GM18858 (cell line): ENCODE measurements around the gene JAKMIP2.
"Not testable (repeated sequence)": the region's sequence is repeated elsewhere in the genome, so short reads cannot be mapped to it uniquely, and the experiment has no call there.

Experiments used
- ATAC-seq: cut with Tn5 transposase; IDR thresholded peaks from one replicate; pipeline ENCODE4 v1.9.1; 2021; ENCODE audit not compliant: unreplicated experiment

Gene JAKMIP2

DNA sequence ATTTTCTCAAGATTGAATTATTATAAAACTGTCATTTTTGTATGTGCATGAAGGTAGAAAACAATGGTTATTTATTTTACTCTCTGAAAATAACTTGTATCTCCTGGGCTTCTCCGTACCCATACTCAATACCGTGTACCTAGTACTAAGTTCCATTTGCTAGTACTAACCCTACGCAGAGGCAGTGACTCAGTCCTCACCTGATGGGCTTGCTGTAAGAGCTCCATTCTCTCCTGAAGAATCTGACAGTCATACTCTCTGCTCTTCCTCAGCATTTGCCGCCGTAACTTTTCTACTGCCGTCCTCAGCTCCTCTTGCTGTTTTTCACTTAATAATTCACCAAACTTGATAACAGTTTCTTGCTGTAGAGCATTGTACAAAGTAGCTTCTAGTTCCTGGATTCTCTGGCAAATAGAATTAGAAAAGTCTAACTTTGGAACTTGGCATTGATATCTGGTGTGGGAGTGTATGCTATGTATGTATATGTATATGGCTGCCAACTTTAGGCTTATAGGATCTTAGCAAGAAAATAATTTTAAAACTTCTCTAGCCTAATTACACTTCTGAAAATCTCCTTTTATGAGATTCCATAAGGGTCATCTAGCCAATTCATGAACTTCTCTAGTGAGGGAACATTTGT lies 164.7 kb downstream of the JAKMIP2 start:
- no peak for ATAC-seq

DNA sequence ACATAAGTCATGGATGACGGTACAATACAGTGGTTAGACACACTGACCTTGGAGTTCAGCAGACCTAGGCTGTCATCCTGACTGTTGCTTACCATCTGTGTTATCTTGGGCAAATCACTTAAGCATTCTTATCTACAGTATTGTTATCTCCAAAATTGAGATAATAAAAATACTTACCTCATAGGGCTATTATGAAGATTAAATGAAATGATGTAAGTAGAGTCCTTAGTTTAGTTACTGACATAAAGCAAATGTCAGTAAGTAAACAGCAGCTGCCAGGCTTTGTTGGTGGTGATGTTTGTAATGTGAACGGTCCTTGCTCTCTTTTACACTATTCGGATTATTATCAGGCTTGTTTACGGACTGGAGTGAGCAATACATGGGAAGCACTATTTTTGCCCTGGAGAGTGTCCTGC lies 165.3 kb downstream of the JAKMIP2 start:
- ATAC-seq, result no peak

DNA sequence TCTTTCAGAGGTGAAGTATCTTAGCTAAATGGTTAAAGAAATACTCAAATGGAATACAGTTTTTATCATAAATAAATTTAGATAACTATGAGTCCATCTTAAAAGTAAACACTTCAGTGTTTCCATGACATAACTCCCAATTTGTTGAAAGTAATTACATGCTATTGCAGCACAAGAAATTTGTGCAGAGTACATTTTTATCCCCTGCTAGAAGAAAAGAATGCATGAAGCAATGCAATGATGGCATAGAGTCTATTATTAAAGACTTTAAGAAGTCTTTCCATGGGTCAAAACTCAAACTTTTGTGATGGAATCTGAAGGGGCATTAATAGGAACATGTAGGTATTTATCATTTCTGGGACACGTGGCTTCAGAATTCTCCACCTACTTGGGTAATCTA lies 166.1 kb downstream of the JAKMIP2 start:
- ATAC-seq, result no peak

DNA sequence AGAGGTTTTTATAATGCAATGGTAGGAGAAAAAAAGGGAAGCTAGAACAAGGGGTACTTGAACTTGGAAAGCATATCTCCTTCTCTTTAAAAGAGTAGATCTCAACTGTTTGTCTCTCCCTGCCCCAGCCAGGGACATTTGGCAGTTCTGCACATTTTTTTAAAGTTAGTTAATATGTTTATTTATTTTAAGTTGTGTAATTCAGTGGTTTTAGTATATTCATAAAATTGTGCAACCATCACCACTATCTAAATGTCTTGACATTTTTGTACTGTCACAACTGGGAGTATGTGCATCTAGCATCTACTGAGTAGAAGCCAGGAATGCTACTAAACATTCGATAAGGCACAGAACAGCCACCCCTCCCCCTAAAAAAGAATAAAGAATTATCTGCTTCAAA lies 169.2 kb downstream of the JAKMIP2 start:
- no peak for ATAC-seq

DNA sequence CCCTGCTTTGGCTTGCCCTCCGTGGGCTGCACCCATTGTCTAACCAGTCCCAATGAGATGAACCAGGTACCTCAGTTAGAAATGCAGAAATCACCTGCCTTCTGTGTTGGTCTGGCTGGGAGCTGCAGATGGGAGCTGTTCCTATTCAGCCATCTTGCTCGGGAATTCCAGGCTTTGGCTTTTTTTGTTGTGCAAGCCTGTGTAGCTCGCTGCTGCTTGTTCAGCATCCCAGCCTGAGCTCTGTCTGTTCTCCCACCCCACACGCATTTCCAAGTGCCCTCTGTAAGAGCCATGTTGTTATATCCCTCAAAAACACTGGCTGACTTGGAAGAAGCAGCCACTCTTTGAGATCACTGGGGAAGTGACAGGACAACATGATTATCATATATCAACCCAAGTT lies 171.0 kb downstream of the JAKMIP2 start:
- ATAC-seq, result no peak

DNA sequence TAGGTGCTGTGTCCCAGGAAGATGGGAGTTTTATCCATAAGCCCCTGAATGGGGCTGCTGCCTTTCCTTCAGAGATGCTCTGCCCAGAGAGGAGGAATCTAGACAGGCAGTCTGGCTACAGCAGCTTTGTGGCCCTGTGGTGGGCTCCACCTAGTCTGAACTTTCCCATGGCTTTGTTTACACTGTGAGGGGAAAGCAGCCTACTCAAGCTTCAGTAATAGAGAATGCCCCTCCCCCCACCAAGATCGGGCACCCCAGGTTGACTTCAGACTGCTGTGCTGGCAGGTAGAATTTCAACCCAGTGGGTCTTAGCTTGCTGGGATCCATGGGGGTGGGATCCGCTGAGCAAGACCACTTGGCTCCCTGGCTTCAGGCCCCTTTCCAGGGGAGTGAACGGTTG lies 171.7 kb downstream of the JAKMIP2 start:
- ATAC-seq, result no peak

DNA sequence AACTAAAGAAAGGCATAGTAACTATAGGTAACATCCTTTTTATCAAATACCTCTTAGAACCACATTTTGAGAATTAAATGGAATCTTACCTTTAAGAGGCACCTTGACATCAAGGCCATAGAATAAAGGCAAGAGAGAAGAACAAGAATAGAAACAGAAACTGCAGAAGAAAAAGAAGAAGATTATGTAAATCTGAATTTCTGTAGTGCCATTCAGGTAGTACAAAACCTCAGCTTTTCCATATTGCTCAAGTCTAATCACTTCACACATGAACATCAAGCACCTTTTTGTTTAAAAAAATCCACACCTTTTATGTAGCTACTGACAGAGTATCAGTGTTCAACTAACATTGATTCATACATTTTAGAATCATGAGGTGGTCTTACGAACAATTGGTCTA lies 180.9 kb downstream of the JAKMIP2 start:
- ATAC-seq, result peak; percentile 72

DNA sequence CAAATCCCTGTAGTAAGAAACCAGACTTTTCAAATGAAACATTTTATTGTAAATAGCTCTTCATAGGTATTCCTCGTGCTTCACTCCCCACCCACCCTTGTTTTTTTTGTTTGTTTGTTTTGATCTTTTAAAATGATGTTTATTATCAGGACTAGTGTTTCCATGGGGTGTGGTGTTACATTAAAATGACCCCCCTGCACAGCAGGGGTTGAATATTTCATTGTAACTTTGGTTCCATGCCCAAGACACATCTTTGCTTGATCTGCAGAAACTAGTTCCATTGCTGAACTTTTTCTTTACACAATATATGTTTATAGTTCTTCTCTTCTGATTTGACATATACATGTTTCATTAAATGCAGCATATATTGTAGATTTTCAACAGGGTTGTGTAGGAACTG lies 191.4 kb downstream of the JAKMIP2 start:
- ATAC-seq, result no peak

DNA sequence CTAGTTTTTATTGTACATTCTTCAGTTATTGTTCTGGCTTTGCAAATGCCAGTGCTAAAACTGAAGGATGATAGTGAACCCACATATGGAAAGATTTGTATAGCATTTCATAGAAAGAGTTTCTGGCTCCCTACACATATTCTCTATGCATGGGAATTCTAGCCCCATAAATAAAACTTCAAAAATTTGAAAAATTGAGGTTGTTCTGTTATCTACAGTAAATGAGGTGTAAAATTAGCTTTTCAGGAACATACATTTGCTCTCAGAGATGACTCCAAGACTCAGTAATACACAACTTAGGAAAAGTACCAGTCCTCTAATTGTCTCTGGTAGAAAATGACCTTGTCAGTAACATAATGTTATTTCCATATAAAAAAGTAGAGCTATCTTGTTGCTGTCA lies 192.4 kb downstream of the JAKMIP2 start:
- ATAC-seq, result no peak

DNA sequence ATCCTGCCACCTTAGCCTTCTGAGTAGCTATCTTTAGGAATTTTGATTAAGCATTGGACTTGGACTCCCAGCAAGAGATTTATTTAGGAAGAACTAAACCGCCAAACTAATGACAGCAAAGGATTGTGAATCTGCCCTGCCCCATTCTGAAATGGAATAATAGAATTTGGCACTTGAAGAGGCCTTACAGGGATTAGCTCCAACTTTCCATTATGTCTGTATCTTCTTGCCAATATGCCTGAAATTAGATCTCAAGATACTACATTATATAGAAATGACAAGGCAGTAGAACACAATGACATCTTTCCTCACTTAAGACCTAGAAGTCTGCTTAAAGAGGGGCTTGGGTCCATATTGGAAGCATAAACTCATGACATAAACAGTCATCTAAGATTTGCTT lies 195.7 kb downstream of the JAKMIP2 start:
- no peak for ATAC-seq

DNA sequence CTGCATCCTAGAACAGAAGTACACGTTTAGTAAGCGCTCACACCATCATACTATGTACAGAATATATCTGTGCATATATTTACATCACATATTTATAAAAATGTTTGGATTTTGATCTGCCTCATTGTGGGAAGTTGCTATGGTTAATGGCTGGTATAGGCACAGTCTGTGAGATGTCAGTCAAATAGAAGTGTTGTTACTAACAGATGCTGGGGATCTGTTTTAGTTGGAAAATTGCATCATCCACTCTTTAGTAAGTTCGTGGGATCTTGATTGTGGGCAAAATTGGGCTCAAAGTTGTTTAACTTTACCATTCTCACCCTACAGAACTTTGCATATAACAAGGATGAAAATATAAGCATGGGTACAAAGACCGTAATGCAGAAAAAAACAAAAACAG lies 196.3 kb downstream of the JAKMIP2 start:
- ATAC-seq, result no peak

DNA sequence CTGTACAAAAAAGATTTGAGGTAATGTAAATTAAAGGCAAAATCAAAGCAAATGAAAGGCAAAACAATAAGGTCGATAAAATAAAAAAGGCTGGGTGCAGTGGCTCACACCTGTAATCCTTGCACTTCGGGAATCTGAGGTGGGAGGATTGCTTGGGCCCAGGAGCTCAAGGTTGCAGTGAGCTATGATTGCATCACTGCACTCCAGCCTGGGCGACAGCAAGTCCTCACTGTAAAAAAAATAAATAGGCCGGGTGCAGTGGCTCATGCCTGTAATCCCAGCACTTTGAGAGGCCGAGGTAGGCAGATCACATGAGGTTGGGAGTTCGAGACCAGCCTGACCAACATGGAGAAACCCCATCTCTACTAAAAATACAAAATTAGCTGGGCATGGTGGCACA lies 200.3 kb downstream of the JAKMIP2 start:
- ATAC-seq, result not testable (repeated sequence)

DNA sequence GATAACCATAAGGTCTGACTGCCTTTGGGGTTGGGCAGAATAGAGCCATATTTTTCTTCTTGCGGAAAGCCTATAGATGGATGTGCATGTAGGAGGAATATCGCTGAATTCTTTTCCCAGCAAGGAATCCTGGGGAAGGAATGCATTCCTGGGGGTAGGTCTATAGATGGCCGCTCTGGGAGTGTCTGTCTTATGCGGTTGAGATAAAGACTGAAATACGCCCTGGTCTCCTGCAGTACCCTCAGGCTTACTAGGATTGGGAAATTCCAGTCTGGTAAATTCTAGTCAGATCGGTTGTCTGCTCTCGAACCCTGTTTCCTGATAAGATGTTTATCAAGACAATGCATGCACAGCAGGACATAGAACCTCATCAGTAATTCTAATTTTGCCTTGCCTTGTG lies 202.1 kb downstream of the JAKMIP2 start:
- not testable (repeated sequence) for ATAC-seq

DNA sequence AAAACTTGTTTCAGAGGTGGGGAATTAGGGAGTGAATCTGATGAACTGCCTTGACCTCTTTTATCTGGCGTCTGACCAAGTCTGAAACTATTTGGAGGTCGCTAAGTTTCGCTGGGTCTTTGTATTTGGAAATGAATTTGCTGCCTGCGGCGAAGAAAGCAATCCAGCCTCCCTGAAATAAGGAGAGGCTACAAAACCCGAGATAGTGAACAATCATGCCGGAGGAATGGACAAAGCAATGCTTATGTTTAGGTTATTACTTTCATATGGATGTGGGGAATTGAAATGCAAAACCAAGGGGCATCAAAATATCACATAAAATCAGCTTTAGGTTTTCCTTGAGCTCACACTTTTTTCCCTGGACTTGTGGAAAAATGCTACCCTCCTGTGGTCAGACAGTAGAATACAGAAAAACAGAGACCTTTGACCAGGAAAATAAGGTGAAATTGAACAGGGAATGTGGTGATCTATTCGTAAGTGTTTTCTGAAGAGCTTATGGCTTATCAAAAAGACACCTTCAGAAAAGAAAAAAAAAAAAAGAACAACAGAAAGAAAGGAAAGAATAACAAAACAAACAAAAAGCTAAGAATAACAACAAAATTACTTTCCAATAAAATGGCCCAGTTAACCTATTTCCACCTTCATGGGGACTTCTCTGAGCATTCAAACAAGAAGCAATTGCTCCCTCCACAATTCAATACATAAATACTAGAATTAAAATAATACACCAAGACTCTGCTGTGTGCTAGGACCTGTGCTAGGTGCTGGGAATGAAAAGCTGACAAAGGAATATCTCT lies 204.1 kb downstream of the JAKMIP2 start:
- ATAC-seq, result no peak

DNA sequence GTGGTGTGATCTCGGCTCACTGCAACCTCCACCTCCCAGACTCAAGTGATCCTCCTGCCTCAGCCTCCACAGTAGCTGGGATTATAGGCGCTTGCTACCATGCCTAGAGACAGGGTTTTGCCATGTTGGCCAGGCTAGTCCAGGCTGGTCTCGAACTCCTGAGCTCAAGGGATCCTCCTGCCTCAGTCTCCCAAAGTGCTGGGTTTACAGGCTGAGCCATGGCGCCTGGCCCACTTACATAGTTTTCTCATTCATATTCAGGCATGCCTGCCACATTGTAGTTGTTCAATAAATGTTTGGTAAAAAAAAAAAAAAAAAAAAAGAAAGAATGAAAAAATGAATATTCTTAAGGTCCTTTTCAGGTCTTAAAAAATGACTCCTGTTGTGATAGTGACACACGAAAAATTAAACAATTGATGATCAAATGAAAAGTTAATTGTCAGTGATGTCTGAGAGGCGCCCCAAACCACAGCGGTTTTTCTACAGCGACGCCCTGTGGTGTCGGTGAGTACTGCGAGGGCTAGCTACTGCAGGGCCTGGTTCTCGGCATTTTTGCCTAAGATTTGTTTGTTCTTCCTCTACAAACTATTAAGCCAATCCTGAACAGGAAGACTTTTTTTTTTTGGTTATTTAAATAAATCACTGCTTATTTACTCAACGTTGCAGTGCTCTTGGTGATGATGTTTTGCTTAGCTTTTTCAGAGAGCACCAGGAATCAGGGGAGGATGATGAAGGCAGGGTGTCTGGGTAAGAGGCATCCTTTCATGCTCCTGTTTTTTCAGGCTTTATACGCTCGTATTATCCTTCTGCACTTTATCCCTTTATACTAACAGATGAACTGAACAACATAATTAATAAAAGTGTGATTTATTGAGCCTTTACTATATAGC lies 205.6 kb downstream of the JAKMIP2 start:
- peak; percentile 67 for ATAC-seq

DNA sequence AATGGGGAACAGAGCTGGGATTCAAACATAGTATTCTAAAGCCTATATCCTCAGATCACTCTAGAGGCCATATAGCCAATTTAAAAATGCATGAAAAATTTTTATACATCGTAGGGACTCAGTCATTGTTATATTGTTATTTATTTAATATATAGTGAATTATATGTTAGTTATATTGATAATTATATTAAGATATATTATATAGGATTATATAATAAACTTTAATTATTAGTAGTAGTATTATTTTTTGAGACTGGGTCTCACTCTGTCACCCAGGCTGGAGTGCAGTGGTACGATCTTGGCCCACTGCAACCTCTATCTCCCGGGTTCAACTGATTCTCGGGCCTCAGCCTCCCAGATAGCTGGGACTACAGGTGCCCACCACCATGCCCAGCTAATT lies 206.9 kb downstream of the JAKMIP2 start:
- ATAC-seq, result no peak

DNA sequence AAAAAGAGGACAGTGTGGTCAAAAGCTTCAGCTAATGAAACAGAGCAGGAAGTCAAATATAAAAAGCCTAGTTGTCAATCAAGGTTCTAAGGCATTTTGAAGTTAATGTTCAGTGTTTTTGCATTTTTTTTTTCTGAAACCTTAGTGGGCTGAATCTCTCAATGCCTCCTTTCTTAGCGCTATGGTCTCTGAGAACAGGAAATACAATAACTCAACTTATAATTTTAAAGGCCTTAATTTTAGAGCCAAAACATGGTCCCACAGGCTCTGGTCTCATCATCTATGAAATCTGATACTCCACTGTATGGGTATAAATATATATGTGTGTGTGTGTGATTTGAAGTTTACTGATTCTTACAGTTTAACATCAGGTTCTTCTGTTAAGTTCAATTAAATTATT lies 209.3 kb downstream of the JAKMIP2 start:
- no peak for ATAC-seq

DNA sequence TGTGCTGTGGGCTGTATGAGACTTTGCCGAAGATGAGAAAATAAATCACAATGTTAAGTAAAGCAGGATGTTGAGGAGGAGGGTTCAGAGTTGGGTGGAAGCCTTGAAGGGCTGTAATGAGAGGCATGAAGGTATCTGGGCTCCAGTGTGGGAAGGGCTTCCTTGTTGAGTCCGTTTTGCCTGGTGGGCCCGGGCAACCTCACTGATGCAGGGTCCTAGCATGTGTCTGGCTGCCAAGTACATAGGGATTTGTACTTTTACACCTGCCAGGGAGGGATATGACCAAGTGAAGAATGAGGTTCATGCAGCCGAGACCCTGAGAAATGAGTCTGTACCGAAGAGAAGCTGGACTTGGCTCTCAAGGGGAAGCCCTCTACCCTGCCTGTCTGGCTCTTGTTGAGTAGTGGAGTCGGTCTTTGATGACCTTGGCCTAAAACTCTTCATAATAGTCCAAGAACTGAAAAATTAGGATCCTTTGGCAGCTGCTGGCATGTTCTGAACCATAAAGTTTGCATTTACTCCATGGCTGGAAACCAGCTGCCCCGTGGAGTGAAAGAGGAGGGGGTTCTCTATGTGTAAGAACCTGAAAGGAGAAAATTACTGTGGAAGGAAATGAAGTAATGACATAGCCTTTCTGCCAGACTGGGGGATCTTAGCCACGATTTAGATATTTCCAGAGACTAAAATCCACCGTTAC lies 213.7 kb downstream of the JAKMIP2 start:
- ATAC-seq, result no peak

DNA sequence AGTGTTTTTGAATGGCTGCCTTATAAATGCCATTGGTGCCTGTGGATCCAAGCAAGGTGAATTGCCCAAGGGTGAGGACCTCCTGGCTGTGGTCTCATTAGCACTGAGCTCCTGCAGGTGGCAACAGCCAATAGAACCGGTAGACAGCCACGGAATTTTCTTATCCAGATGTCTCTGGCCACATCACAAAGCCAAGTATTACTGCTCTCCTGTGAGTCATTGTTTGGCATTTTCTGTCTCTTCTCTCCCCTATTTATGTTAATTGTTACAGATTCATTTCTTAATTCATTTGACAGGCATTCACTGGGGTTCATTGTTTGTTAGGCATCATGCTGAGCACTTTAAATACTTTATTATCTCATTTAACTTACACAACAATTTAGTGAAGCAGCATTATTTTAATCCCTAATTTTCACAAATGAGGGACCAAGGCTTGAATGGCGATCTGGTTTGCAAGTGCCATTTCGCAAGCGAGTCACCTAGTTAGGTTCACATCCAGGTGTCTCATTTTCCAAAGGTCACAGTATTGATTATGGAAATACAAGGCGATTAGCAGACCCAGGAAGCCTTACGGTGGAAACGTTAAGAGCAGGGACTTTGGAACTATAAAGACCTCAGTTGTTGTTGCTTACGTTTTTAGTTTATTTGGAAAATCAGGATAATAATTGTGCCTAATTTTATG lies 214.5 kb downstream of the JAKMIP2 start:
- no peak for ATAC-seq

DNA sequence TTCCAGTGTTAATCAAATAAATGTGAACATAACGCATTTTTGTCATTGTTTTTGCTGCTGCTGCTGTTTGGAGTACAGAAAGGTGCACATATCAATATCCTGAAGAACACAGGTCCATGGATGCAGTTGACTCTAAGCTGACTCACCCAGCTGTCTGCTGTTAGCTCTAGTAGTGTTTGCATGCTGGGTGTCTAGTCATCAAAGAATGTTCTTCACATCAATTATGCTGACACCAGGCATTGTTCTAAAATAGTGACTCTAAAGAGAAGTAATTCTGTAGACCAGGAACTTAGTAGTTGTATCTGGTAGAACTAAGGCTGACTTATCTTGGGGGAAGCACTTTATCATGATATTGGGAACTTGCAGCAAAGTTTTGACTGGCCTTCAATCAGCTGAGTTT lies 217.0 kb downstream of the JAKMIP2 start:
- ATAC-seq, result no peak

DNA sequence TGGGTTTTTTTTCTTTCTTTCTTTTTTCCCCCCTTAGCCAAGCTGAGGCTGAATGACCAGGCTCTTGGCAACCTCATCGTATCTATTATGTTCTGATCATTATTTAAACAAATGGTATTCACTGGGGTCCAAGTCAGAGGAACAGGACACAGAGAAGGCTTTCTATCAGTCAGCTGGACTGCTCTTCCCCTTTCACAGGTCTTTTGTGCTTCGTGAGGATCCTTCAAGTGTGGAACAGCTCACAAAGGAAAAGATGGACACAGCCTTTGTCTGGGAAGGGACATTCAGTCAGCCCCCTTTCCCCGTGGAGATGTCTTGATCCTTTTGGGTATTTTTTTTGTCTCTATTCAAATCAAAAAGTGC lies 218.4 kb downstream of the JAKMIP2 start:
- ATAC-seq, result no peak
